ENCODE measurements around the gene MICU2. TPM values are rescaled to one million over a fixed set of nuclear protein-coding genes. Genes with fewer than 3 reads are reported as not detected.

The MICU2 gene
- 10 to 100 TPM; 21.5 to 47.2 TPM for total RNA-seq

- DNase-seq (ENCODE audit: low spot score) (peak; percentile 70), ATAC-seq (ENCODE audit: insufficient number of reproducible peaks, low FRiP score, low read depth) (peak; percentile 96)
- no peaks in the 10 kb centered on the region for H3K36me3 ChIP-seq
- peak within 1 kb of the TSS; percentile 90 for H3K4me3 ChIP-seq
- H3K9me3 ChIP-seq, result no peaks in the 10 kb centered on the region
- peak within 1 kb of the TSS; percentile 93 to 96 for H3K27ac ChIP-seq
- no peaks in the 10 kb centered on the region for H3K27me3 ChIP-seq (replicated peaks; ENCODE audit: insufficient read depth)
- TF ChIP-seq CTCF (IDR thresholded peaks at IDR 0.05), result peak; percentile 23
- peaks cover 7 to 10% of the 10 kb centered on the region in 2 donors for H3K4me1 ChIP-seq (ENCODE audit: control insufficient read depth in 1 of 2, low read depth in 2 of 2)
Observed at GRCh38 chr13:21603531-21604448, at the start of gene MICU2. MICU2 (minus strand) TSS chr13:21604170; CDS start chr13:21604148, 22 bp downstream.

GRCh38 chr13:21641629-21642028 lies 37.7 kb upstream of the MICU2 start:
- ATAC-seq (ENCODE audit: insufficient number of reproducible peaks, low FRiP score, low read depth) (no peak), DNase-seq (ENCODE audit: low spot score) (no peak)
- Histone ChIP-seq H3K27me3 (replicated peaks; ENCODE audit: insufficient read depth) (no peaks in the 10 kb centered on the region), H3K36me3 (no peaks in the 10 kb centered on the region), H3K27ac (no peak overlapping the region), H3K4me3 (no peak overlapping the region), H3K4me1 (ENCODE audit: control insufficient read depth in 1 of 2, low read depth in 2 of 2) (no peaks in the 10 kb centered on the region), H3K9me3 (no peaks in the 10 kb centered on the region)
- TF ChIP-seq CTCF (IDR thresholded peaks at IDR 0.05), result no peak

- Histone ChIP-seq H3K27ac (no peak overlapping the region), H3K27me3 (replicated peaks; ENCODE audit: insufficient read depth) (no peaks in the 10 kb centered on the region), H3K36me3 (no peaks in the 10 kb centered on the region), H3K4me3 (no peak overlapping the region), H3K9me3 (no peaks in the 10 kb centered on the region), H3K4me1 (ENCODE audit: control insufficient read depth in 1 of 2, low read depth in 2 of 2) (no peaks in the 10 kb centered on the region)
- no peak for DNase-seq (ENCODE audit: low spot score)
- TF ChIP-seq CTCF (IDR thresholded peaks at IDR 0.05), result no peak
- no peak for ATAC-seq (ENCODE audit: insufficient number of reproducible peaks, low FRiP score, low read depth)
Observed at GRCh38 chr13:21639561-21639960, 35.6 kb upstream of the MICU2 start.

GRCh38 chr13:21638319-21639282 lies 34.6 kb upstream of the MICU2 start:
- H3K27ac ChIP-seq, result no peak overlapping the region
- H3K4me3 ChIP-seq, result no peak overlapping the region
- H3K27me3 ChIP-seq (replicated peaks; ENCODE audit: insufficient read depth), result no peaks in the 10 kb centered on the region
- no peak for DNase-seq (ENCODE audit: low spot score)
- ATAC-seq (ENCODE audit: insufficient number of reproducible peaks, low FRiP score, low read depth), result no peak
- no peaks in the 10 kb centered on the region for H3K36me3 ChIP-seq
- peak; percentile 76 for TF ChIP-seq CTCF (IDR thresholded peaks at IDR 0.05)
- no peaks in the 10 kb centered on the region for H3K9me3 ChIP-seq
- no peaks in the 10 kb centered on the region for H3K4me1 ChIP-seq (ENCODE audit: control insufficient read depth in 1 of 2, low read depth in 2 of 2)

GRCh38 chr13:21637296-21637695 lies 33.3 kb upstream of the MICU2 start:
- H3K36me3 ChIP-seq, result no peaks in the 10 kb centered on the region
- no peak overlapping the region for H3K27ac ChIP-seq
- ATAC-seq (ENCODE audit: insufficient number of reproducible peaks, low FRiP score, low read depth) (no peak), DNase-seq (ENCODE audit: low spot score) (no peak)
- no peaks in the 10 kb centered on the region for H3K4me1 ChIP-seq (ENCODE audit: control insufficient read depth in 1 of 2, low read depth in 2 of 2)
- no peak for TF ChIP-seq CTCF (IDR thresholded peaks at IDR 0.05)
- H3K27me3 ChIP-seq (replicated peaks; ENCODE audit: insufficient read depth), result no peaks in the 10 kb centered on the region
- H3K4me3 ChIP-seq, result no peak overlapping the region
- no peaks in the 10 kb centered on the region for H3K9me3 ChIP-seq
